Esophagus muscularis mucosa (tissue), 4 donors: ENCODE results near the gene NPAS3. TPM values are rescaled to one million over a fixed set of nuclear protein-coding genes. Genes with fewer than 3 reads are reported as not detected.

Experiments used
- DNase-seq: peaks from one replicate; pipeline ENCODE4 v3.0.0-alpha.2; 2017; ENCODE audit errors: extremely low spot score
- H3K27ac ChIP-seq, 4 donors: fragments of 200-600 bp; sonication (generic); replicated peaks in 1 of 4; 1 replicate in 3 of 4; 2 replicates in 1 of 4; pipeline ENCODE4 v1.5.1; 2016 to 2019; ENCODE audit warnings: mild to moderate bottlenecking in 1 of 4
- H3K27me3 ChIP-seq, 4 donors: fragments of 200-600 bp; sonication (generic); one replicate each; pipeline versions ENCODE4 v1.5.1 to v1.6.0; 2016 to 2019
- H3K36me3 ChIP-seq, 4 donors: fragments of 200-600 bp; sonication (generic); one replicate each; pipeline ENCODE4 v1.5.1; 2016 to 2019
- H3K4me1 ChIP-seq, 4 donors: fragments of 200-600 bp; sonication (generic); one replicate each; pipeline ENCODE4 v1.5.1; 2016 to 2019
- H3K4me3 ChIP-seq, 4 donors: fragments of 200-600 bp; sonication (generic); 1 replicate in 2 of 4; 2 replicates in 2 of 4; pipeline ENCODE4 v1.5.1; 2016 to 2019; ENCODE audit warnings: mild to moderate bottlenecking in 4 of 4, moderate library complexity in 1 of 4
- H3K9me3 ChIP-seq, 4 donors: fragments of 200-600 bp; sonication (generic); 1 replicate in 3 of 4; 2 replicates in 1 of 4; pipeline ENCODE4 v1.5.1; 2016 to 2019
- CTCF ChIP-seq, 3 experiments: fragments of 200-600 bp in 2 of 3; fragments of 450-650 bp in 1 of 3; sonication (generic) in 2 of 3; IDR thresholded peaks; one replicate each; pipeline ENCODE4 v1.5.1; 2017 to 2019; ENCODE audit warnings: antibody characterized with exemption in 3 of 3, mild to moderate bottlenecking in 2 of 3, moderate library complexity in 1 of 3
- EP300 ChIP-seq: sonication (generic); formaldehyde crosslinking; IDR thresholded peaks from one replicate; pipeline ENCODE4 v1.6.1; 2017; ENCODE audit warnings: antibody characterized with exemption
- POLR2A ChIP-seq: fragments of 450-650 bp; IDR thresholded peaks from one replicate; pipeline ENCODE4 v1.6.1; 2017; ENCODE audit warnings: antibody characterized with exemption, moderate library complexity, mild to moderate bottlenecking, low read depth
- POLR2AphosphoS5 ChIP-seq, 2 donors: sonication (generic); formaldehyde crosslinking; IDR thresholded peaks; one replicate each; pipeline ENCODE4 v1.6.1; 2017; ENCODE audit warnings: antibody characterized with exemption in 2 of 2
- WGBS: methylation state at CpG from one replicate; pipeline ENCODE4 v1.1.5; 2018; 5-methylcytosine and 5-hydroxymethylcytosine counted together
- intact Hi-C: fragments of 100-400 bp; cut with DNase I; formaldehyde crosslinking; loops from one replicate; pipeline ENCODE4 v1.15.1; 2023
- total RNA-seq, 4 donors: library from RNA; depleted of rRNA; stranded (reverse); fragments of >200 nt; gene quantifications; one replicate each; pipeline versions ENCODE4 v1.1.0 to v1.2.1, GENCODE V29; 2016

Gene NPAS3
- total RNA-seq, 4 donors from 2014 or later, result 3.3 to 7.3 (median 5.8) TPM

GRCh38 chr14:33542338-33543287 lies 603.9 kb downstream of the NPAS3 start:
- Histone ChIP-seq H3K27me3 (no peaks in the 10 kb centered on the region), H3K9me3 (no peaks in the 10 kb centered on the region), H3K36me3 (no peaks in the 10 kb centered on the region), H3K4me3 (no peak overlapping the region), H3K27ac (no peak overlapping the region), H3K4me1 (no peaks in the 10 kb centered on the region)
- DNase-seq, result no peak
- intact Hi-C loops, result no loop called here
- TF ChIP-seq POLR2A (no peak), POLR2AphosphoS5 (IDR thresholded peaks at IDR 0.05) (no peak), CTCF (IDR thresholded peaks at IDR 0.05) (no peak)
- 64% methylated on average over 11 of the region's 11 CpGs for WGBS

- H3K9me3 ChIP-seq, result no peaks in the 10 kb centered on the region
- no peak for TF ChIP-seq POLR2AphosphoS5 (IDR thresholded peaks at IDR 0.05)
Observed at GRCh38 chr14:33545696-33546095, 607.0 kb downstream of the NPAS3 start.

GRCh38 chr14:33548606-33549005 lies 609.9 kb downstream of the NPAS3 start:
- TF ChIP-seq EP300, result no peak
- Histone ChIP-seq H3K27me3 (no peaks in the 10 kb centered on the region), H3K27ac (no peak overlapping the region), H3K4me3 (no peak overlapping the region), H3K36me3 (no peaks in the 10 kb centered on the region), H3K4me1 (peaks cover 0 to 7% (median 3%) of the 10 kb centered on the region in 4 donors), H3K9me3 (no peaks in the 10 kb centered on the region)
- intact Hi-C loops, result no loop called here
- DNase-seq, result no peak
- WGBS, result 90% methylated on average over 1 of the region's 1 CpG

More at GRCh38 chr14:33545696-33546095, 607.0 kb downstream of the NPAS3 start:
- whole genome bisulfite sequencing, result 100% methylated on average over 2 of the region's 2 CpGs
- Histone ChIP-seq H3K4me3 (no peak overlapping the region), H3K36me3 (no peaks in the 10 kb centered on the region), H3K4me1 (no peaks in the 10 kb centered on the region), H3K27me3 (no peaks in the 10 kb centered on the region), H3K27ac (no peak overlapping the region)
- no peak for DNase-seq
- intact Hi-C loops, result no loop called here

GRCh38 chr14:33551963-33552362 lies 613.3 kb downstream of the NPAS3 start:
- Histone ChIP-seq H3K4me1 (peaks cover 0 to 7% (median 3%) of the 10 kb centered on the region in 4 donors), H3K9me3 (no peaks in the 10 kb centered on the region), H3K27me3 (no peaks in the 10 kb centered on the region), H3K36me3 (no peaks in the 10 kb centered on the region), H3K4me3 (no peak overlapping the region), H3K27ac (no peak overlapping the region)
- no peak for TF ChIP-seq CTCF (IDR thresholded peaks at IDR 0.05)
- TF ChIP-seq POLR2AphosphoS5 (IDR thresholded peaks at IDR 0.05), result no peak
- no peak for TF ChIP-seq EP300
- no peak for TF ChIP-seq POLR2A
- DNase-seq, result no peak
- intact Hi-C loops, result no loop called here
- 69% methylated on average over 3 of the region's 3 CpGs for WGBS

GRCh38 chr14:33553706-33554278 lies 615.1 kb downstream of the NPAS3 start:
- H3K27me3 ChIP-seq, result no peaks in the 10 kb centered on the region
- 88% methylated on average over 6 of the region's 6 CpGs for WGBS
- TF ChIP-seq POLR2A, result no peak
- no peak for TF ChIP-seq EP300
- TF ChIP-seq CTCF (IDR thresholded peaks at IDR 0.05), result no peak
- TF ChIP-seq POLR2AphosphoS5 (IDR thresholded peaks at IDR 0.05), result no peak
- no peak overlapping the region for H3K4me3 ChIP-seq
- peak; percentile 26 for DNase-seq
- intact Hi-C loops, result no loop called here
- H3K36me3 ChIP-seq, result no peaks in the 10 kb centered on the region
- no peak overlapping the region for H3K27ac ChIP-seq
- peaks cover 0 to 7% (median 3%) of the 10 kb centered on the region in 4 donors for H3K4me1 ChIP-seq
- H3K9me3 ChIP-seq, result no peaks in the 10 kb centered on the region
